ENCODE measurements around the gene ZNF771. TPM values are rescaled to one million over a fixed set of nuclear protein-coding genes. Genes with fewer than 3 reads are reported as not detected.

ZNF771 gene
- total RNA-seq, 4 donors from 2014 or later = 20.1 to 25.3 (median 22.7) TPM

DNA sequence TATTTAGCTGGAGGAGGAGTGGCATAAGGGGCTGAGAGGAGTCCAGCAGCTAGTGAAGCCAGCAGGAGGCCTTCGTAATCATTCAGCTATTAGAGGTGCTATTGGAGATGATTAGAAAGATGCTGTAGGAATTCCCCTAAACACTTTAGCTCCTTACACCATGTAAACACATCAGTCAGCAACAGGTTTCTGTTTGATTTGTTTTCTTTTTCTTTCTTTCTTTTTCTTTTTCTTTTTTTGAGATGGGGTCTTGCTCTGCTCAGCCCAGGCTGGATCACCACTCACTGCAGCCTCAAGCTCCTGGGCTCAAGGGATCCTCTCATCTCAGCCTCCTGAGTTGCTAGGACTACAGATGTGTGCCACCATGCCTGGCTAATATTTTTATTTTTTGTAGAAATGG lies 48.9 kb downstream of the ZNF771 start:
- intact Hi-C loops (cut with DNase I) = no loop called here
- no peak overlapping the region for H3K4me3 ChIP-seq
- H3K4me1 ChIP-seq = no peaks in the 10 kb centered on the region
- no peaks in the 10 kb centered on the region for H3K36me3 ChIP-seq
- H3K9me3 ChIP-seq = no peaks in the 10 kb centered on the region
- H3K27me3 ChIP-seq = no peaks in the 10 kb centered on the region
- 92% methylated on average over 1 of the region's 1 CpG for WGBS
- H3K27ac ChIP-seq (replicated peaks in 1 of 4) = no peak overlapping the region
- no peak for TF ChIP-seq EP300 (IDR thresholded peaks at IDR 0.05)
- TF ChIP-seq, protein P1, sequence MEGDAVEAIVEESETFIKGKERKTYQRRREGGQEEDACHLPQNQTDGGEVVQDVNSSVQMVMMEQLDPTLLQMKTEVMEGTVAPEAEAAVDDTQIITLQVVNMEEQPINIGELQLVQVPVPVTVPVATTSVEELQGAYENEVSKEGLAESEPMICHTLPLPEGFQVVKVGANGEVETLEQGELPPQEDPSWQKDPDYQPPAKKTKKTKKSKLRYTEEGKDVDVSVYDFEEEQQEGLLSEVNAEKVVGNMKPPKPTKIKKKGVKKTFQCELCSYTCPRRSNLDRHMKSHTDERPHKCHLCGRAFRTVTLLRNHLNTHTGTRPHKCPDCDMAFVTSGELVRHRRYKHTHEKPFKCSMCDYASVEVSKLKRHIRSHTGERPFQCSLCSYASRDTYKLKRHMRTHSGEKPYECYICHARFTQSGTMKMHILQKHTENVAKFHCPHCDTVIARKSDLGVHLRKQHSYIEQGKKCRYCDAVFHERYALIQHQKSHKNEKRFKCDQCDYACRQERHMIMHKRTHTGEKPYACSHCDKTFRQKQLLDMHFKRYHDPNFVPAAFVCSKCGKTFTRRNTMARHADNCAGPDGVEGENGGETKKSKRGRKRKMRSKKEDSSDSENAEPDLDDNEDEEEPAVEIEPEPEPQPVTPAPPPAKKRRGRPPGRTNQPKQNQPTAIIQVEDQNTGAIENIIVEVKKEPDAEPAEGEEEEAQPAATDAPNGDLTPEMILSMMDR (IDR thresholded peaks at IDR 0.05) = no peak
- no peak for TF ChIP-seq POLR2AphosphoS5 (IDR thresholded peaks at IDR 0.05)
- TF ChIP-seq POLR2A (IDR thresholded peaks at IDR 0.05; ENCODE audit: low read depth) = no peak
- no peak for DNase-seq (ENCODE audit: extremely low spot score)

DNA sequence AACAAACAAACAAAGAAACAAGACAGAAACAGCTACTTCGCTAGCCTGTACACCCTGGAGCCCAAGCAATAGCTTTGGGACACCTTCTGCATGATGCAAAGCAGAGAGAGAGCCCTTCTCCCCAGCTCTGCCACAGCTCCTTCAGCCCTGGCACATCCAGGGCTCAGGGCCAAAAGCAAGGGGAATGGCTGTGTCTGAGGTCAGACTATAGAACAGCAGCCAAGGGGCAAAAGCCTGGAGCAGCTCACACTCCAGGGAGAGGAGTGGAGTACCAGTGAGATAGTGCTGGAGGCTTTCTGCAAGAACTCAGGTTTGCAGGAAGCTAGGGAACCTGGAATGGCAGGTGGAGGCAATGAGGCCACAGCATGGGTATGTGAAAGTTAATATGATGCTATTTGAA lies 49.9 kb downstream of the ZNF771 start:
- intact Hi-C loops (cut with DNase I) = no loop called here
- Histone ChIP-seq H3K36me3 (no peaks in the 10 kb centered on the region), H3K4me1 (no peaks in the 10 kb centered on the region), H3K9me3 (no peaks in the 10 kb centered on the region), H3K4me3 (no peak overlapping the region), H3K27ac (replicated peaks in 1 of 4) (no peak overlapping the region), H3K27me3 (no peaks in the 10 kb centered on the region)
- DNase-seq (ENCODE audit: extremely low spot score) = no peak
- no peak for TF ChIP-seq POLR2AphosphoS5 (IDR thresholded peaks at IDR 0.05)
- TF ChIP-seq, protein P1 (IDR thresholded peaks at IDR 0.05) = no peak
- no peak for TF ChIP-seq EP300 (IDR thresholded peaks at IDR 0.05)
- no peak for TF ChIP-seq POLR2A (IDR thresholded peaks at IDR 0.05; ENCODE audit: low read depth)
- WGBS = 100% methylated on average over 1 of the region's 1 CpG

DNA sequence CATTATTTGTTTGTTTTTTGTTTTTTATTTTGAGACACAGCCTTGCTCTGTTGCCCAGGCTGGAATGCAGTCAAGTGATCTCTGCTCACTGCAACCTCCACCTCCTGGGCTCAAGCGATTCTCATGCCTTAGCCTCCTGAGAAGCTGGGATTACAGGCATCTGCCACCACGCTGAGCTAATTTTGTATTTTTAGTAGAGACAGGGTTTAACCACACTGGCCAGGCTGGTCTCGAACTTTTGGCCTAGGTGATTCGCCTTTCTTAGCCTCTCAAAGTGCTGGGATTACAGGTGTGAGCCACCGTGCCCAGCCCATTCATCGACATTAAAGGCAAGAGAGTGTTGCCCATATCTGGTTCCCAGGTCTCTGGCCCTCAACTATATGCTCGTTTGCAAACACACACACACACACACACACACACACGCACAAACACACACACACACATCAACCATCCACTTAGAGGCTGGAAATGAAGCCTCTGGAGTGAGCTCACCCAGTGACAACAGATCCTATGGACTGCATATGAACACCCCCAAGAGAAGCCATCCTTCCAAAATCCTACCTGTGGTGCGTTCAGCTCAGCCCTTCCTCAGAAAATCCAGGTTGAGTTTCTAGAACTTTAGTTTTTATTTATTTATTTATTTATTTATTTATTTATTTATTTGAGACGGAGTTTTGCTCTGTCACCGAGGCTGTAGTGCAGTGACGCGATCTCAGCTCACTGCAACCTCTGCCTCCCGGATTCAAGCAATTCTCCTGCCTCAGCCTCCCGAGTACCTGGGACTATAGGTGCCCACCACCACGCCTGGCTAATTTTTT lies 50.5 kb downstream of the ZNF771 start:
- TF ChIP-seq POLR2A (IDR thresholded peaks at IDR 0.05; ENCODE audit: low read depth) = no peak
- no peak for TF ChIP-seq POLR2AphosphoS5 (IDR thresholded peaks at IDR 0.05)
- TF ChIP-seq, protein P1 (IDR thresholded peaks at IDR 0.05) = no peak
- TF ChIP-seq EP300 (IDR thresholded peaks at IDR 0.05) = no peak
- H3K27ac ChIP-seq (replicated peaks in 1 of 4) = no peak overlapping the region
- no peak for DNase-seq (ENCODE audit: extremely low spot score)
- H3K4me1 ChIP-seq = no peaks in the 10 kb centered on the region
- H3K36me3 ChIP-seq = no peaks in the 10 kb centered on the region
- H3K4me3 ChIP-seq = no peak overlapping the region
- H3K27me3 ChIP-seq = no peaks in the 10 kb centered on the region
- H3K9me3 ChIP-seq = no peaks in the 10 kb centered on the region
- intact Hi-C loops (cut with DNase I) = no loop called here
- 89% methylated on average over 15 of the region's 16 CpGs for WGBS

DNA sequence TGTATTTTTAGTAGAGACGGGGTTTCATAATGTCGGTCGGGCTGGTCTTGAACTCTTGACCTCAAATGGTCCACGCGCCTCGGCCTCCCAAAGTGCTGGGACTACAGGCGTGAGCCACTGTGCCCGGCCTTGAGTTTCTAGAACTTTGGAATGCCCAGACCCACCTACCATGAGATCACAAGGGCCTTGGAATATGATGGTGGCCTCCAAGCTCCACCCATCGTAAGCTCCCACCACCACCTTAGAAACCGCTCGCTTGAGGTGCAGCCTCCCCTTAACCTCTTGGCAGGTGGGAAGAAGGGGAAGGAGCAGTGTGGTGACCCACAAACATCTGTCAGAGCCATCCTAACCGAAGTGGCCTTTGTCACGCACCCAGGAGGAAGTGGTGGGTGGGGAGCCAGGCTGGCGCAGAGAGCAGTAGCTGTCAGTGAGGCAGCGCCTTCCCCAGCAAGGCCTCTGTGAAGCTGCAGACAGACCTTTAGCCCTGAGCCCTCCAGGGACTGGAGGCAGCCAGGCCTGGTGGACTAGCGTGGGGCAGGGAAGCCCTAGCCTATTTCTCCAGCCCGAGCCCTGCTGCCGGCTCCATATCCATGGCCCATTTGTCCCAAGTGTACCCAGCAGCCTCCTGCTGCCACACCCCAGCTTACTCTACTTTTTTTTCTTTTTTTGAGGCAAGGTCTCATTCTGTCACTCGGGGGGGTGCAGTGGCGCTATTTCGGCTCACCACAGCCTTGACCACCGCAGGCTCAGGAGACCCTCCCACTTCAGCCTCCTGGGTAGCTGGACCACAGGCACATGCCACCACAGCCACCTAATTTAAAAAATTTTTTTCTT lies 51.4 kb downstream of the ZNF771 start:
- DNase-seq (ENCODE audit: extremely low spot score) = peak; percentile 92
- WGBS = 81% methylated on average over 21 of the region's 22 CpGs
- no peak for TF ChIP-seq POLR2A (IDR thresholded peaks at IDR 0.05; ENCODE audit: low read depth)
- TF ChIP-seq, protein P1 (IDR thresholded peaks at IDR 0.05) = no peak
- no peak for TF ChIP-seq EP300 (IDR thresholded peaks at IDR 0.05)
- TF ChIP-seq POLR2AphosphoS5 (IDR thresholded peaks at IDR 0.05) = no peak
- intact Hi-C loops (cut with DNase I) = no loop called here
- H3K36me3 ChIP-seq = no peaks in the 10 kb centered on the region
- H3K4me1 ChIP-seq = no peaks in the 10 kb centered on the region
- no peaks in the 10 kb centered on the region for H3K27me3 ChIP-seq
- H3K9me3 ChIP-seq = no peaks in the 10 kb centered on the region
- H3K4me3 ChIP-seq = no peak overlapping the region
- no peak overlapping the region for H3K27ac ChIP-seq (replicated peaks in 1 of 4)
